CD4-positive, alpha-beta T cell treated with Interferon gamma for 1 hour (primary cell): ENCODE data around the gene TNP1.

Experiments
- DNase-seq: peaks from one replicate; pipeline ENCODE4 v3.0.0-alpha.2; 2020

Gene TNP1, protein sequence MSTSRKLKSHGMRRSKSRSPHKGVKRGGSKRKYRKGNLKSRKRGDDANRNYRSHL

DNA sequence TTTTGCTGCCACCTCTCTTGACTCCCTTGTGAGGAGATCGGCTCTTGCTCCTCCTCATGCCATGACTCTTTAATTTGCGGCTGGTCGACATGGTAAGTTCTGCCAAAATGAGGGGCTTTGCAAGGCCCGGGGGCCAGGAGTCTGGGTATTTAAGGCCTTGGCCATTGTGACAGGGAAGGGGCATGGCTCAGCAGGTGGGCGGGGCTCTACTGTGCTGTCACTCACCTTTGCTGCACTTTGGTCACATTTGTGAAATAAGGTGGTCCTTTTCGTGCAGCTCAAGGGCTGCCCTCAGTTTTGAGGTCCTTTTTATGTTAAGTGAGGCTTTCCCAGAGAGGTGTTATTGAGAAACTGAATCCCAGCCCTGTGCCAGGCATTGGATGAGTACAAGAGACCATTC lies at the start of gene TNP1:
Gene TNP1, minus strand, starts transcription at position 121 of the 400 bp plus-strand sequence. Its CDS starts 30 bp downstream, at position 91.
- no peak for DNase-seq

DNA sequence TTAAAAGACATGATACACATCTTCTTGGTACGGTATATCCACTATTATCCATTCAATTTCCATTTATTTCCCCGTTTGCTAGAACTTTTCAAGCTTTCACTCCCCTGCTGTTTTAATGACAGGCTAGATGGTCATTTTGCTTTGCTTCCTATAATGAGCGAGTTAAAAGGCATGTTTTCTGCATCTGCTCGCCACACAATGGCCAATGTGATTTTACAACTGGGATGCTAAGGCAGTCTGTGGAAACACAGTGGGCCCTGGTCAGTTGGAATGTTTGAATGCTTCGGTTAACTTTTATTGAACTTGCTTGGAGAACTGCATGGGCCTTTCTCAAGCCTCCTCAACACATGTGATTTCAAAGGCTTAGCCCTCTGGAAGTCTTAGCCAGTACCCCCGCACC lies 48.4 kb upstream of the TNP1 start:
- DNase-seq, result no peak

DNA sequence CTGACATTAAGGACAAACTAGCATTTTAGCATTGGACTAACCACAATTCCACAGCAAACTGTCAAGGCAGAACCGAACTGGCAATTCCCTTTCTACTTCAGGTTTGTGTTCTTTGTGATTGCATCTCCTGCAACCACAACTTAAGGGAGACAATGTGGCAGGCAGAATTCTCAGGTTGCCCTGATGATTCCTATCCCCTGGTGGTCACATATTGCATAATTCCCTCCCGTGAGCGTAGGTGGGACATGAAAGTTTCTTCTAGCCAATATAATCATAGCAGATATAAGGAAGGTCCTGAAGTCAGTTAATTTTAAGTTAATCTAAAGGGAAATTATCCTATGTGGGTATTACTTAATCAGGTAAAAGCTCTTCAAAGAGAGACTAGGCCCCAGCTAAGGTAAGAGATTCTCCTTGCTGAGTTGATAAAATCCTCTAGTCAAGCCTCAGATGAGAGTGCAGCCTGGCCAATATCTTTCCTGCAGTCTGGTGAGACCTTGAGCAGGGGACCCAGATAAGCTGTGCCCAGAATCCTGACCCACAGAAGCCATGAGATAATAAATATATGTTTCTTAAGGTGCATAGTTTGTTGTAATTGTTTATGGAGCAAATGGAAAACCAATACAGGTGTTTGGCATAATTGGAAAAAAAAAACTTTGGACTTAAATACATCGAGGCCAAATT lies 45.9 kb upstream of the TNP1 start:
- DNase-seq, result no peak

DNA sequence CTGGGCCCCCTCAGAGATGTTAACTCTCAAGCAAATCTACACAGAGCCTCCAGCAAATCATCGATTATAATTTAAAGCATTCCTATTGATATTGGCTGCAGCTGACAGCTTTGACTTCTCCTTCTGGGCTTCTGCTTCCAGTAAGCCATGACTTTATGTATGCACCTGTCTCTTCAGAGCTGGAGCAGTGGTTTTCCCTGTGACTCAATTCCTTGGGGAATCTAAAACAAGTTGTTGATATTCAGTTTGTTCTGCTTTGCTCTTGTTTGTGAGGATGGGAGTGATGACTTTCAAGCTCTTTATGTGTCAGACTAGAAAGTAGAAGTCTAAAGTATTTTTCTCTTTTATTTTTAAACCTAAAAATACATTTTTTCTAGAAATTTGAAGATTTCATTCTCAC lies 45.1 kb upstream of the TNP1 start:
- DNase-seq, result no peak

DNA sequence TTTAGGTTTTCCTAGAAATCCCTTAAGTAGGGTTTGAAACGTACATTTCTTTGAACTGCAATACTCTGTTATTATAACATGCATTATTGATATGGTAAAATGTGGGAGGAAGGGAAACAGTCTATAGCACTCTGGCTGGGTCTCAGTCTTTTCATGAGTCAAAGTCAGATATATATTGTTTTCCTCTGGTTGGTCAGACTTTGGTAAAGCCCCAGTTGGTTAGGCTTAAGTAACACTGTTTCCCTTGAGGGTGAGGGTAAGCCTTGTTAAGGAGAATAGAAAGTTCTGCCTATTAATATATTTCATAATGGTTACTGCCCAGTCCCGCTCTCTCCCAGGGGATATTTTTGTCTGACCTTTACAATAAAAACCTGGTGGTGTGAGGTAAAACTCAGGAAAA lies 44.7 kb upstream of the TNP1 start:
- no peak for DNase-seq

DNA sequence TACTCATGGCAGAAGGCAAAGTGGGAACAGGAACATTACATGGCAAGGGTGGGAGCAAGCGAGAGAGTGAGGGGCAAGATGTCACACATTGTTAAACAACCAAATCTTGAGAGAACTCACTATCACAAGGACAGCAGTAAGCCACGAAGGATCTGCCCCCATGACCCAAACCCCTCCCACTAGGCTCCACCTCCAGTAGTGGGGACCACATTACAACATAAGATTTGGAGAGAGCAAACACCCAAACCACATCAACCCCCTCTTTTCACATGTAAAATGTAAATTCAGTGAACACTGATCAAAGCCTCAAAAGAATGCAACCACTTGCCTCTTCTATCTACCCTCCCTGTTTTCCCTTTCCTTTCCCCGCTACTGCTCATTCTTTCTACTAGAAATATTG lies 43.6 kb upstream of the TNP1 start:
- DNase-seq, result no peak

DNA sequence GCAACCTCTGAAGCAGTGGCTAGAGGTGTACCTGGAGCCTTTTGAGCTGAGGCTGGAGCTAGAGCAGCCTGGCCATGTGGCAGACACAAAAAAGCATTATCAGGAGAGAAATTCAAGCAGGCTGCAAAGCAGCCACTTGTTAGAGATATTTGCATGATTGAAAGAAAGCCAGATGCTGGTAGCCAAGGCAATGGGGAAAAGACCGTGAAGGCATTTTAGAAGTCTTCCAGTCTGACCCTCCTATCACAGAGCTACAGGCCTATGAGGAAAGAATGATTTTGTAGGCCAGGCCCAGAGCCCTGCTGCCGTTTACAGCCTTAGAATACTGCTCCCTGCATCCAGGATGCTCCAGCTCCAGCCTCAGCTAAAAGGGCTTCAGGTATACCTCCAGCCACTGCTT lies 41.4 kb upstream of the TNP1 start:
- DNase-seq, result no peak

DNA sequence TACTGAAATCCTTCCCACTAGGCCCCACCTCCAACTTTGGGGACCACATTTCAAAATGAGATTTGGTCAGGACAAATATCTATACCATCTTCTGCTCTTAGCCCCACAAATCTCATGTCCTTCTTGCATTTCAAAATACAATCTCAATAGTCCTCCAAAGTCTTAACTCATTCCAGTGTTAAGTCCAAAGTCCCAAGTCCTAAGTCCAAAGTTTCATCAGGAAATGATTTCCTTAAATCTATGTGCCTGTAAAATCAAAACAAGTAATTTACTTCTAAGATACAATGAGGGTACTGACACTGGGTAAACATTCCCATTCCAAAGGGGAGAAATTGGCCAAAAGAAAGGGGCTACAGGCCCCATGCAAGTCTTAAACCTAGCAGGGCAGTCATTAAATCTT lies 40.5 kb upstream of the TNP1 start:
- DNase-seq, result no peak

DNA sequence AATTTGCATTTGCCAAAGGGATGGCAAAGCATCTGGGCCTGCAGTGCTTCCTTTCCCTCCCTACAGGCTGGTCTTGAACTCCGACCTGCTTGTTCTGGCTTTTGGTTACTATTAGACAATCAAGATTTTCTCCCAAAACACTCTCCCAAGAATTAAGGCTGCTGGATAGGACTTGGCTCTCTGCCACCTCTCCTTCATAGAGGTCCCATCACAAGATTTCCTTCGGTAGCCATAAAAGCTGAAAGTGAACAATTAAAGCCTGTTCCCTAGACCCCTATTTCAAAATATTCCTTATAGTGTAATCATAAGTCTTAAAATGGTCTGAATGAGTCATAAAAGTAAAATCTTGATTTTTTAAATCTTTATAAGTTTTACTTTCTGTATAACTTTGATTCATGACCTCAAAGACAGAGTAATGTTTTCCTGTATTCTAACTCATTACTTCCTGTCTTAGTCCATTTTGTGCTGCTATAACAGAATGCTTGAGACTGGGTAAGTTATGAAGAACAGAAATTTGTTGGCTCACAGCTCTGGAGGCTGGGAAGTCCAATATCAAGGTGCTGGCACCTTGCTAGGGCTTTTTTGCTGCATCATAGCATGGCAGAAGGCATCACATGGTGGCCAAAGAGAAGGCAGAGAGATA lies 37.8 kb upstream of the TNP1 start:
- DNase-seq, result no peak

DNA sequence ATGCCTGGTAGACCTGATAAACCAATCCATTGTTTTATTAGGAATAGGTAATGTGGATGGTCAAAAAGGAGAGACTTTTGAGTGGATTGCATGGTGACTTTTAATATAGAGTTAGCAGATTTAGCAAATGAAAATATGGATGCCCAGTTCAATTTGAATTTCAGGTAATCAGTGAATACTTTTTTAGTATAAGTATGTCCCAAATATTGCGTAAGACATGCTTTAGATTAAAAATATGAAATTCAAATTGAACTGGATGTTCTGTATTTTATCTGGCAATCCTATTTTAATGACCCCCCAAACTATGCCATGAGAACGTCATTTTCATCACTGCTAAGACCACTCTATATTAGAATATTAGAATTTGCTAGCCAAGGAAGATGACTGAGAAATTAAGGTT lies 30.3 kb upstream of the TNP1 start:
- no peak for DNase-seq

DNA sequence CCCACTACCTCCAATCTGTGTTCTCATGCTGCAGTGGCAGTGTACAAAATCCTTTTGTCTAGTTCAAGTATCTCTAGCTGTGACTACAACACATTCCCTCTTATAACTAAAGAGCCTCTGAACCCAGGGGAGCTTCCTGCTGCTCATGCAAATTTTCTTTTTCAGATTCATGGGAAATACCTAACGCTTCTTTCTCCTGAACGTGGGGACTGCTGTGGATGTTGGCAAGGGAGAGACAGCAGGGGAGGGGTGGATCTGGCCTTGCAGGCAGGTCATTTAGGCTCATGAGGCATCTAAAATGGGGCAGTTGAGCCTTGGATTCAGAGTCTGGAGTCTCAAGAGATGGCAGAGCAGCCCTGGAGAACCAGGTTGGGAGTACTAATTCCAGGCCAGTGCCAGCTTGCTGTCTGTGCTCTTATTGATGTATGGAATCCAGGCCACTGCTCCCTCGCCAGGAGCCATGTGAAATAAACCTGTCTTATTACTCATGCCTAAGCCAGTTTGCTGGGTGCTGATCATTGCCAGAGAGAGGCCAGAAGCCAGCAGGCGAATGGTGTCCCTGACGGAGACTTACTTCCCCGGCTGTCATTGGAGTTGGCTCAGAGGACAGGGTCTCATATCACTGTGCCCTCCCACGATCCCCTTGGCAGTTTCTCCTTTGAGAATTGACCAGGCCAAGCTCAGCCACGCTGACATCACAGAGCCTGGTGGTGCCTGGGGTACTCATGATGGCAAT lies 29.2 kb upstream of the TNP1 start:
- no peak for DNase-seq

DNA sequence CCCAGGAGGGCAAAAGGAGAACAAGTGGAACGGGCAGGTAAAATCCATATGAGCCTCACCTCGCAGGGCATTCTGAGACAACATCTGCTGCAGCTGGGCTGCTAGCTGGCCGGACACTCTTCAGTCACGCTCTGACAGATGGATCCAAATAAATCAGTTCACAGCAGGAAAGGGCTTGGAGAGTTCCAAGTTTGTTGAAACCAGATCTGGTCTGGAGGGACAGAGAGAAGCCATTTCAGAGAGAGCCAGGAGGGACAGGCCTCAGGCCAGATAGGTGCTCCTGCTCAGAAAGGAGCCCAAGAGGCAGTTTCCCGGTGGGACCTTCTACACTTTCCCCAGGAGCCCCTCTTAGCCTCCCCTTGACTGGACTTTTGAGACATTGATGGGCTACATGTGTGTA lies 28.2 kb upstream of the TNP1 start:
- DNase-seq, result no peak

DNA sequence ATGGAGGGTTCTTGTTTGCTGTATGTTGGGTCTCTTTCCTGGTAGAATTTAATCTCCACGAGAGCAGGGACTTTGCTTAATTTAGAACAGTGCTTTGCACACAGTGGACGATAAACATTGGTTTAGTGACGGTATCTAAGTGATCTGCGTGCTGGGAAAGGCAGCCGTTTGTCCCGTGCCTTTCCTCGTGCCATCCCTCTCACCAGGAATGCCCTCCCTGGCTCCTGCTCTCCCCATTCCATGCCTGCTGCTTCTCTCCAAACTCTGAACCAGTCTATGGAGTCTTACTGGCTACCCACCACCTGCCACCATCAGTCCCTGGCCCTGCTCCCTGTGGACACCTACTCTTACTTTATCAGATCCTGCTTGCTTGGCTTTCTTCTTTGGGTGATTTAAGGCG lies 27.3 kb upstream of the TNP1 start:
- no peak for DNase-seq

DNA sequence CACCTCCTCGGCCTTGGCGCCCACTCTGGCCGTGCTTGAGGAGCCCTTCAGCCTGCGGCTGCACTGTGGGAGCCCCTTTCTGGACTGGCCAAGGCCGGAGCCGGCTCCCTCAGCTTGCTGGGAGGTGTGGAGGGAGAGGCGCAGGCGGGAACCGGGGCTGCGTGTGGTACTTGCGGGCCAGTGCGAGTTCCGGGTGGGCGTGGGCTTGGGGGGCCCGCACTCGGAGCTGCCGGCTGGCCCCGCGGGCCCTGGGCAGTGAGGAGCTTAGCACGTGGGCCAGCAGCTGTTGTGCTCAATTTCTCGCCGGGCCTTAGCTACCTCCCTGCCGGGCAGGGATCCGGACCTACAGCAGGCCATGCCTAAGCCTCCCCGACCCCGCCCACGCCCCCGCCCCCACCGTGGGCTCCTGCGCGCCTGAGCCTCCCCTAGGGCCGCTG lies 25.3 kb upstream of the TNP1 start:
- no peak for DNase-seq

DNA sequence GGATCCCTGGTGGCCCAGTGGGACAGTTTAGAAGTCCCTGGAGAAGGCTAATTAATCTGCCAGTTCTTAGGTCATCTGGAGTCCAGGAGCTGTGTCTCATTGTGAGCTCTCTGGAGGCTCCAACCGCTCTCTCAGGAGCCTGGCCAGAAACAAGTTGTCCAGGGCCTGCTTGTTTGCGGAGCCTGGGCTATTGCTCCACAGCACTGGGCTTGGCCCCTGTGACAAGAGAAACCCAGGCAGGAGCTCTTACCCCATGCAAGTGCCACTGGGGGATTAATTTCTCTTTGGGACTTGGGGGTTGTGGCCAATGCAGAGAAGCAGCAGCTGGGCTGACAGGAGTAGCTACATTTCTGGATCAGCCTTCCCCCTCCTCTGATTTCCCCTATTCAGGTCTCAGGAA lies 24.5 kb upstream of the TNP1 start:
- no peak for DNase-seq

DNA sequence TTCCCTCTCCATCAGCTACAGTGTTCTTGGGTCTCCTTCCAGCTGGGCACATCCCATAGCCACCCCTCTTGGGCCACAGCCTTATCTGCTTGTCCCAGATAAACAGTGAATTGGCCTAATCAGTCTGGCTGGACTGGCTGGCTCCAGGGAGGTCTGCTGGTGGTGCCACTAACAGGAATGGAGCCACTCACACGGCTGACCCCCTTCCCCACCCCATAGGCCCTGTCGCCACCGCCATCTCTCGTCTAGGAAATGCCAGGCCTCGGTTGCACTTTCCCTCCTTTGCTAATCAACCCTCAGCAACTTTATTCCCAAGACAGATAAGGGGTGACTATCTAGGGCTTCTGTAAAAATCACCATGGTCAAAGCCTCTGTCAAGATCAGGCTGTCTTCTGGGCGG lies 23.0 kb upstream of the TNP1 start:
- DNase-seq, result no peak

DNA sequence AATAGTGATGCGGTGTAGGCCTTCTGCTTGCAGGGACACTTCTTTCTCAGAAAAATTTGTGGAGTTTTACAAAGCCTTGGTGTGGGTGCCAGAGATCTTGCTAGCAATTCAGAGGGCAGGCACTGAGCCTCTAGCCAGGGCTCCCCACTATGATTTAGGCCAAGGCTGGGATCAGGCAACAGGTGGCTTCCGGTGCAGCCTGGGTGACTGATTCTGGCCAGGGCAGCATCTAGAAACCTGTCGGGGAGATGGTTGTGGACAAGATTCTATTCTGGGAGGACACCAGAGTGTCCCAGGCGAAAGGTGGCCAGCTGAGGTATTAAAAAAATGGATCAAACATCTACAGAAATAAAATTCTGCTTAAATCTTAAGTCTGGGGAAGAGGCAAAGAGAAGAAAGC lies 21.5 kb upstream of the TNP1 start:
- DNase-seq, result no peak

DNA sequence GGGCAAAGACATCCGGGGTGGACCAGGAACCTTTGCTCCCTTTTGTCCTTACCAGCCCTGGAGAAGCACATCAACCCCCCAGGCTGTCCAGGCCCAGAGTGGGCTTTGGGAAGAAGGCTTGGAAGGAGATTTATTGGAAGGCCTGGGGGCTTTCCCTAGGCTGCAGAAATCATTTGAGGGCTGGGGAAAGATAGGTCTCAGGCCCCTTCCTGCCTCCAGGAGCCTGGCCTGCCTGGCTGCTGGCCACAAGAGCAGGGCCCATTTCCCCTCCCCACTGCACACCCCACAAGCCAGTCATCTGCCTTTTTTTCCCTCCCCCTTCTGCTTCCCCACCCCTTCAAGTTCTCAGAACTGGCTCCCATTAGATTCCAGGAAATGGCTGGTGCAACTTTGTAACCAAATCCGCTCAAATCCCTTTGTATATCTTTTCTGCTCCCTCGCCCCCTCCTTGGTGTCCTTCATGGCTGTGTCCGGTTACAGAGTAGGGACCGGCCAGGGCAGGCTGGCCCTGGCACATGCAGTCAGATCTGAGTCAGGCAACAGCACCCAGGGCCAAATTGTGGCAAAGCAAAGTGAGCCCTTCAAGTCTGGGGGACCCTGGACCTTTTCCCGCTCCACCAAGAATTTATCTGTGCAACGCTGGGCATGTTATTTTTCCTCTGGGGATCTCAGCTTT lies 20.8 kb upstream of the TNP1 start:
- no peak for DNase-seq

DNA sequence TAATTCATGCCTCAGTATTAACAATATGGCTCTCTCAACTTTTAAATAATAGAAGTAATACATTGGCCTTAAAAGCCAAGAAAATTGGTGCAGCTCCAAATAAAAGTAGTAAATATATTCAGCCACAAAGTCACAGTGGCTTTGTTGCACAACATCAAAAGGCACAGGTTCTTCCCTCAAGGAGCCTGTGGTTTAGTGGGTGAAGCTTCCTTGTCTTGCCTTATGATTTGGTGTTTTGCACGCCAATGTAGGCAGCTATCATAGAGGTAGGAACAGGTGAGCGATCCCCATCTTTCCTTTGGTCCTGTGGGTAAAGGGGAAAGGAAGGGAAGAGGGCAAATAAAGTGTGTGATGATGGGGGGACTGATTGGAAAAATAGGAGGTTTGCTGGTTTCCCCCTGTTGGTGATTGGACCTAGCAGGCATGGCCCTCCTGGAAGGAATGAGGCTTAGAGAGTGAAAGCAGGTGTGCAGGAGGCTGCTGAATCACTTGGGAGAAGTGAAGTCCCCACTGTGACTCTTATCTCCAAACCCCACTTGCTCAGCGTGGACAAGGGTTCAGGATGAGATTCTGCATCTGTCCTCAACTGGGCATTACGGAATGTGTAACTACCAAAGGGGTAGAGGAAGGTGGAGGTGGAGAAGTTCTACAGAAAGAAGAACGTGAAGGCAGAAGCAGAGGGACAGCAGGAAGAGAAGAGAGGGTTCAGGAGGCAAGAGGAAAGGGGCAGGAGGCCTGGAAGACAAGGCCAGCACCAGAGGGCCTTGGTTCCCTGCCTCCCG lies 20.1 kb upstream of the TNP1 start:
- no peak for DNase-seq

DNA sequence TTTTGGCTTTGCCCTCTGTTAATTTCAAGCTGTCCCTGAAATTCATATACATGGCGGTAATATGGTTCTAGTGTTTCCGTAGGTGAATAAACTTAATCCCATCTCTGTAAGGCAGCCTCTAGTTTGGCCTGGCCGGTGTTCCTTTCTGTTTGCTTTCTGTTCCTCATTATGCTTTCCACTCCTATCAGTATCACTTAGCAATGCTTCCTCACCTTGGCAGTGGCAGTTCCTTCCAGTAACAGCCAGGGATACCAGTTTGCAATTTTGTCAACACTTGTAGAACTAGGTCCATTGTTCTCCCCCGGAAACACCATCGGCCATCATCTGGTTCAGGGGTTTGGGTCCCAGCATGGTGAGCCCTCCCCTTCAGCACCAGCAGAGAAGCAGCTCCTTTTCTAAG lies 18.2 kb upstream of the TNP1 start:
- no peak for DNase-seq

DNA sequence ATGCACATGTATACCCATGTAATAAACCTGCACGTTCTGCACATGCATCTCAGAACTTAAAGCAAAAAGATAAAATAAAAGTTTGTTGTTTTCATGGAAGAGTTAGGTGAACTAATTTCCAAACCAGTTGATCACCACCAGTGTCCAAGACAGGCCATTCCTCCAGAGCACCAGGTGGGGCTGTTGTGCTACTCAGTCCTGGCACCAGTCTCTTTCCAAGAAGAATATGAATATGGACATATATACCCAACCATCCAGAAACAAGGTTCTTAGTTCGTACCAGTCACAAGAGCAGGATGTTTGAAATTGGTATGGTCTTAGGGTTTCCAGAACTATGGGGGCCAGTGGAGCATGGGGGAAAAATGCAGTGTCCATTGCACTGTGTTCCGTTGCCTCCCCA lies 17.2 kb upstream of the TNP1 start:
- DNase-seq, result no peak

DNA sequence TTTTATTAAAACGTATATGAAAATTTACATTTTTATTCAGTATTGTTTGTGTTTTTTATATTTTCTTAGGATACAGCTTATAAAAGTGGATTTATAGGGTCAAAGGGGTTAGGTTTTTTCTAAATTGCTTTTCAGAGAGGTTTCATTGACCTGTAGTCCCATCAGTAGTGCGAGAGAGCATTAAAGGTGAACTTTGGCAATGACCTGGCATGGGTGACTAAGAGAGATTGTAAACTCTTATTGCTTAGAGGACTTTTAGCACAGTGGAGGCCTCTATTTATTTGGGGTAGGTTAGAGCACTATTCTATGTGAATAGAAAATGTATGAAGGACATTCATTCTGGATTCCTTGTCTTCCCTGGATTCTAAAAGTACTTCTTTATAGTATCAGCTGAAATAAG lies 16.0 kb upstream of the TNP1 start:
- DNase-seq, result no peak

DNA sequence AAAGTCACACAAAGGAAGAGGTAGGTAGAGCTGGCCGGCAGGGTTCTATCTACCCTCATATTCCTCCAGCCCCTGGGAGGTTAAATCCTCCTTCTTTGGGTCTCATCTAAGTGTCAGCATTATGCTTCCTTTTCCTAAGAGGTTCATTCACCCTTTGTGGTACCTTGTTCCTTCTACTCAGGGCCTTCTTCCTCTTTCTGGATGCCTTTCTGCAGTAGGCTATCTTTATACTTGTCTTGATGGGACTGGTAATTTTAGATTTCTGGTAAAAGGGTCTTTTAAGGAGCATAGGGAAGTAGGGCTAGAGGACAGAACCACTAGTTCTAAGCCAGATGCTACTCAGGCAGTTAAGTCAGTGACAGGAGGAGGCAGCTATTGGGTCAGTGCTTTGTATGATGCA lies 13.7 kb upstream of the TNP1 start:
- DNase-seq, result no peak
